H9 (cell line): ENCODE measurements around the gene LSM3. TPM values are rescaled to one million over a fixed set of nuclear protein-coding genes. Genes with fewer than 3 reads are reported as not detected.

Experiments used
- DNase-seq: peaks from one replicate; pipeline ENCODE4 v3.0.0-alpha.2; 2017
- H2AFZ ChIP-seq: one replicate; pipeline ENCODE4 v1.6.1; 2013; ENCODE audit warnings: mild to moderate bottlenecking, low read length, control low read depth, moderate library complexity
- H2AK5ac ChIP-seq: 2 replicates; pipeline ENCODE4 v1.6.1; 2013; ENCODE audit warnings: low read length, control low read depth, mixed read lengths; ENCODE audit not compliant: insufficient read length
- H2BK120ac ChIP-seq: one replicate; pipeline ENCODE4 v1.6.1; 2013; ENCODE audit warnings: low read depth, mild to moderate bottlenecking, low read length, control low read depth, inconsistent platforms; ENCODE audit not compliant: poor library complexity, severe bottlenecking
- H2BK12ac ChIP-seq: 2 replicates; pipeline ENCODE4 v1.6.1; 2013; ENCODE audit warnings: low read length, control low read depth, mixed read lengths, low read depth; ENCODE audit not compliant: insufficient read length
- H2BK15ac ChIP-seq: 2 replicates; pipeline ENCODE4 v1.6.1; 2013; ENCODE audit warnings: low read depth, low read length, control low read depth
- H2BK20ac ChIP-seq: one replicate; pipeline ENCODE4 v1.6.1; 2013; ENCODE audit warnings: low read depth, mild to moderate bottlenecking, low read length, control low read depth, inconsistent platforms; ENCODE audit not compliant: poor library complexity, severe bottlenecking
- H2BK5ac ChIP-seq: 2 replicates; pipeline ENCODE4 v1.6.1; 2013; ENCODE audit warnings: low read length, control low read depth, mixed read lengths; ENCODE audit not compliant: insufficient read length
- H3K14ac ChIP-seq: 2 replicates; pipeline ENCODE4 v1.6.1; 2013; ENCODE audit warnings: low read length, control low read depth; ENCODE audit not compliant: insufficient read depth
- H3K18ac ChIP-seq: 2 replicates; pipeline ENCODE4 v1.6.1; 2013; ENCODE audit warnings: low read depth, mild to moderate bottlenecking, mixed read lengths, low read length, control low read depth; ENCODE audit not compliant: insufficient read length
- H3K23ac ChIP-seq: 2 replicates; pipeline ENCODE4 v1.6.1; 2013; ENCODE audit warnings: low read length, control low read depth, mixed read lengths, low read depth; ENCODE audit not compliant: insufficient read length
- H3K23me2 ChIP-seq: 2 replicates; pipeline ENCODE4 v1.6.1; 2013; ENCODE audit warnings: low read depth, mild to moderate bottlenecking, mixed read lengths, low read length, control low read depth; ENCODE audit not compliant: insufficient read length, poor library complexity, severe bottlenecking
- H3K27ac ChIP-seq: 2 replicates; pipeline ENCODE4 v1.5.1; 2013; ENCODE audit warnings: low read length, control low read depth, mixed read lengths, low read depth; ENCODE audit not compliant: insufficient read length
- H3K27me3 ChIP-seq: 2 replicates; pipeline ENCODE4 v1.6.1; 2013; ENCODE audit warnings: low read length, control low read depth, inconsistent platforms; ENCODE audit not compliant: insufficient read depth
- H3K4ac ChIP-seq: 2 replicates; pipeline ENCODE4 v1.6.1; 2013; ENCODE audit warnings: low read depth, mild to moderate bottlenecking, control low read depth, inconsistent platforms, low read length, moderate library complexity
- H3K4me1 ChIP-seq: 2 replicates; pipeline ENCODE4 v1.6.1; 2013; ENCODE audit warnings: low read length, control low read depth, inconsistent platforms; ENCODE audit not compliant: insufficient read depth
- H3K4me2 ChIP-seq: 2 replicates; pipeline ENCODE4 v1.6.1; 2013; ENCODE audit warnings: low read length, control low read depth, mixed read lengths; ENCODE audit not compliant: insufficient read length, insufficient read depth
- H3K56ac ChIP-seq: 2 replicates; pipeline ENCODE4 v1.6.1; 2013; ENCODE audit warnings: low read depth, mild to moderate bottlenecking, mixed read lengths, low read length, control low read depth; ENCODE audit not compliant: insufficient read length
- H3K79me1 ChIP-seq: 2 replicates; pipeline ENCODE4 v1.6.1; 2013; ENCODE audit warnings: low read depth, mild to moderate bottlenecking, moderate library complexity, low read length, control low read depth, inconsistent platforms; ENCODE audit not compliant: insufficient read depth, poor library complexity, severe bottlenecking
- H3K79me2 ChIP-seq: 2 replicates; pipeline ENCODE4 v1.6.1; 2013; ENCODE audit warnings: low read length, control low read depth, inconsistent platforms; ENCODE audit not compliant: insufficient read depth
- H3K9ac ChIP-seq: 2 replicates; pipeline ENCODE4 v1.6.1; 2013; ENCODE audit warnings: low read length, control low read depth, mixed read lengths; ENCODE audit not compliant: insufficient read length; ENCODE audit errors: extremely low read depth
- H3K9me3 ChIP-seq: one replicate; pipeline ENCODE4 v1.6.1; 2013; ENCODE audit warnings: low read depth, low read length, inconsistent platforms; ENCODE audit not compliant: control insufficient read depth
- H3T11ph ChIP-seq: one replicate; pipeline ENCODE4 v1.6.1; 2013; ENCODE audit warnings: mild to moderate bottlenecking, low read length, control low read depth, inconsistent platforms
- H4K20me1 ChIP-seq: one replicate; pipeline ENCODE4 v1.6.1; 2013; ENCODE audit not compliant: control insufficient read depth, insufficient read length, insufficient read depth
- H4K5ac ChIP-seq: 2 replicates; pipeline ENCODE4 v1.6.1; 2013; ENCODE audit warnings: low read depth, mild to moderate bottlenecking, mixed read lengths, low read length, control low read depth; ENCODE audit not compliant: insufficient read length
- H4K8ac ChIP-seq: replicated peaks from 2 replicates; pipeline ENCODE4 v1.6.1; 2013; ENCODE audit warnings: low read length, control low read depth, mixed read lengths, low read depth; ENCODE audit not compliant: insufficient read length
- H4K91ac ChIP-seq: 2 replicates; pipeline ENCODE4 v1.6.1; 2013; ENCODE audit warnings: low read depth, mild to moderate bottlenecking, moderate library complexity, mixed read lengths, low read length, control low read depth; ENCODE audit not compliant: insufficient read length
- H3K27ac Mint-ChIP-seq, 3 experiments: 2 replicates in 2 of 3; 3 replicates in 1 of 3; pipeline ENCODE4 v1.8.0; 2020 to 2021; ENCODE audit warnings: mixed read lengths in 3 of 3, mild to moderate bottlenecking in 1 of 3, moderate library complexity in 1 of 3
- H3K27me3 Mint-ChIP-seq: 2 replicates; pipeline ENCODE4 v1.8.0; 2021; ENCODE audit warnings: low read depth, mild to moderate bottlenecking, moderate library complexity, mixed read lengths
- H3K36me3 Mint-ChIP-seq, 3 experiments: 2 replicates in 2 of 3; 3 replicates in 1 of 3; pipeline ENCODE4 v1.8.0; 2020 to 2021; ENCODE audit warnings: low read depth in 3 of 3, mixed read lengths in 3 of 3; ENCODE audit not compliant: insufficient read depth in 1 of 3
- H3K4me1 Mint-ChIP-seq, 2 experiments: 2 replicates each; pipeline ENCODE4 v1.8.0; 2020; ENCODE audit warnings: mixed read lengths in 2 of 2
- H3K4me3 Mint-ChIP-seq, 2 experiments: 2 replicates in 1 of 2; 3 replicates in 1 of 2; pipeline ENCODE4 v1.8.0; 2020 to 2021; ENCODE audit warnings: mild to moderate bottlenecking in 2 of 2, mixed read lengths in 2 of 2, moderate library complexity in 1 of 2
- H3K9me3 Mint-ChIP-seq, 2 experiments: 2 replicates in 1 of 2; 3 replicates in 1 of 2; pipeline ENCODE4 v1.8.0; 2020; ENCODE audit warnings: mild to moderate bottlenecking in 2 of 2, mixed read lengths in 2 of 2, moderate library complexity in 1 of 2
- CTCF ChIP-seq: fragments of 200-600 bp; sonication (generic); conservative IDR thresholded peaks from 3 replicates; pipeline ENCODE4 v1.8.0; 2021; ENCODE audit warnings: antibody characterized with exemption, mild to moderate bottlenecking
- WGBS: extraction: QIAGEN DNeasy Blood & Tissue Kit; methylation state at CpG from one replicate; pipeline ENCODE4 v1.1.7; 2013; ENCODE audit warnings: missing lambda C conversion rate, low lambda C conversion rate, mixed read lengths; ENCODE audit not compliant: insufficient read length; ENCODE audit errors: extremely low coverage; 5-methylcytosine and 5-hydroxymethylcytosine counted together
- total RNA-seq: library from RNA; stranded (reverse); gene quantifications from 2 replicates; pipeline ENCODE4 v1.2.1, GENCODE V29; 2021

LSM3 gene
- total RNA-seq, 1 experiment from 2014 or later: 24.4 TPM

- Histone ChIP-seq H3K9ac (no peak overlapping the region), H3K4me1 (no peaks in the 10 kb centered on the region), H3K4me2 (no peak overlapping the region), H4K20me1 (no peaks in the 10 kb centered on the region), H3K27ac (no peak overlapping the region), H4K91ac (no peak overlapping the region), H2BK5ac (no peak overlapping the region), H3K14ac (no peak overlapping the region), H3K27me3 (no peaks in the 10 kb centered on the region), H2BK20ac (no peak overlapping the region), H3T11ph (no peak overlapping the region), H4K8ac (no peak overlapping the region), H2AFZ (no peak overlapping the region), H3K79me1 (no peaks in the 10 kb centered on the region), H3K56ac (no peak overlapping the region), H3K23ac (no peak overlapping the region), H3K79me2 (no peaks in the 10 kb centered on the region; the same call in 1 of the 2 replicates), H2AK5ac (no peak overlapping the region), H3K4ac (no peak overlapping the region), H3K23me2 (no peaks in the 10 kb centered on the region), H2BK15ac (no peak overlapping the region), H2BK12ac (no peak overlapping the region), H4K5ac (no peak overlapping the region), H2BK120ac (no peak overlapping the region), H3K9me3 (no peaks in the 10 kb centered on the region), H3K18ac (no peak overlapping the region)
- no CpG with 5 or more reads among the region's 6 CpGs for WGBS
- Mint-ChIP-seq H3K4me3 (no peak overlapping the region), H3K9me3 (no peaks in the 10 kb centered on the region), H3K27me3 (no peaks in the 10 kb centered on the region), H3K4me1 (no peaks in the 10 kb centered on the region), H3K36me3 (peaks cover 29 to 86% (median 80%) of the 10 kb centered on the region in 3 experiments; a peak in 6 of 7 replicates), H3K27ac (no peak overlapping the region)
- TF ChIP-seq CTCF: no peak
- no peak for DNase-seq
These were observed 45.9 kb upstream of the LSM3 start for GRCh38 chr3:14132689-14133088.
